Adrenal gland (tissue), 12 donors: ENCODE results near the gene KDM1A. TPM values are rescaled to one million over a fixed set of nuclear protein-coding genes. Genes with fewer than 3 reads are reported as not detected.

Experiments used
- DNase-seq, 7 donors: peaks; one replicate each; pipeline ENCODE4 v3.0.0-alpha.2; 2019 to 2020
- H3K27ac ChIP-seq, 5 donors: fragments of 200-600 bp; sonication (generic) in 4 of 5; 1 replicate in 3 of 5; 2 replicates in 2 of 5; pipeline versions ENCODE4 v1.5.1 to v1.8.0; 2016 to 2020; ENCODE audit warnings: mild to moderate bottlenecking in 1 of 5
- H3K27me3 ChIP-seq: fragments of 200-600 bp; 2 replicates; pipeline ENCODE4 v1.8.0; 2021
- H3K36me3 ChIP-seq, 2 donors: fragments of 200-600 bp; replicated peaks in 1 of 2; 1 replicate in 1 of 2; 2 replicates in 1 of 2; pipeline versions ENCODE4 v1.5.1 to v1.8.0; 2018 to 2022
- H3K4me1 ChIP-seq, 2 donors: fragments of 200-600 bp; replicated peaks in 1 of 2; 1 replicate in 1 of 2; 2 replicates in 1 of 2; pipeline versions ENCODE4 v1.5.1 to v1.8.0; 2018 to 2021
- H3K4me3 ChIP-seq, 4 donors: fragments of 200-600 bp; sonication (generic) in 3 of 4; one replicate each; pipeline ENCODE4 v1.5.1; 2016 to 2018
- H3K9me3 ChIP-seq, 3 donors: fragments of 200-600 bp; sonication (generic) in 1 of 3; replicated peaks in 1 of 3; 1 replicate in 2 of 3; 2 replicates in 1 of 3; pipeline versions ENCODE4 v1.5.1 to v1.8.0; 2016 to 2021
- POLR2A ChIP-seq, 2 donors: fragments of 450-650 bp; IDR thresholded peaks; one replicate each; pipeline ENCODE4 v1.6.1; 2017; ENCODE audit warnings: antibody characterized with exemption in 2 of 2, mild to moderate bottlenecking in 2 of 2, moderate library complexity in 1 of 2
- WGBS, 4 donors: extraction: QIAGEN DNeasy Blood & Tissue Kit in 2 of 4; methylation state at CpG; one replicate each; pipeline versions ENCODE4 v1.1.5 to v1.1.7; 2013 to 2017; 5-methylcytosine and 5-hydroxymethylcytosine counted together
- intact Hi-C, 2 donors: fragments of 100-400 bp; cut with DNase I; formaldehyde crosslinking; loops; one replicate each; pipeline versions ENCODE4 v1.14.1 to v1.15.0; 2022 to 2023
- polyA plus RNA-seq, 3 donors: library from polyadenylated mRNA; stranded (reverse); fragments of 200-250 nt in 2 of 3; fragments of 350-450 nt in 1 of 3; fragmentation: Illumina TruSeq in 1 of 3; extraction: RNeasy Lipid Tissue Mini Kit (QIAGEN cat#74804) in 1 of 3; gene quantifications; one replicate each; pipeline ENCODE4 v1.2.3, GENCODE V29; 2013 to 2014
- total RNA-seq, 9 donors: library from RNA; depleted of rRNA in 4 of 9; stranded (reverse); fragments of >200 nt in 4 of 9; fragments of 120-200 nt in 1 of 9; fragmentation: NEBNext Ultra II Directional in 1 of 9; extraction: Animal tissue kit (Norgen Biotek cat#: 25700) in 1 of 9; gene quantifications; one replicate each; pipeline versions ENCODE4 v1.1.0 to v1.2.4, GENCODE V29; 2013 to 2023
- TF ChIP-seq, protein P1 (sequence below), 6 experiments: fragments of 450-650 bp in 4 of 6; fragments of 200-600 bp in 2 of 6; sonication (generic) in 1 of 6; IDR thresholded peaks; 1 replicate in 5 of 6; 2 replicates in 1 of 6; pipeline versions ENCODE4 v1.5.1 to v1.8.0; 2016 to 2021; ENCODE audit warnings: antibody characterized with exemption in 6 of 6, mild to moderate bottlenecking in 2 of 6, moderate library complexity in 1 of 6
- donor health status: healthy with polysubstance abuse.
- donor health status: Bipolar disorder and iron deficiency.
- donor health status: DM: yes; HTN: yes; CAD: no.
- donor health status: DM: no; HTN: no; CAD: no.
- donor health status: DM: no; HTN: no; CAD: no.
- donor health status: DM: yes; HTN: yes; CAD: no.

Gene KDM1A
- total and polyA plus RNA-seq, 12 donors = 25.3 to 87.1 (median 57.8) TPM

- intact Hi-C loops = loop anchor here in 1 of 2 donors (10.0 kb wide), 1 partner anchor 75 kb away; no protein-coding TSS in a partner anchor
- Histone ChIP-seq H3K9me3 (no peaks in the 10 kb centered on the region), H3K27ac (peak overlapping the region; percentile 60 to 91 (median 90)), H3K4me3 (peak overlapping the region; percentile 79 to 99 (median 83)), H3K36me3 (no peaks in the 10 kb centered on the region), H3K27me3 (no peaks in the 10 kb centered on the region), H3K4me1 (peaks cover 15 to 23% of the 10 kb centered on the region in 2 donors)
- WGBS, 4 donors = 0% methylated on average over 11 to 42 of the region's 42 CpGs
- DNase-seq = peak; percentile 19 to 63 (median 33)
- peak in 1 of 2 donors; percentile 12 for TF ChIP-seq POLR2A (IDR thresholded peaks at IDR 0.05)
- TF ChIP-seq, protein P1, sequence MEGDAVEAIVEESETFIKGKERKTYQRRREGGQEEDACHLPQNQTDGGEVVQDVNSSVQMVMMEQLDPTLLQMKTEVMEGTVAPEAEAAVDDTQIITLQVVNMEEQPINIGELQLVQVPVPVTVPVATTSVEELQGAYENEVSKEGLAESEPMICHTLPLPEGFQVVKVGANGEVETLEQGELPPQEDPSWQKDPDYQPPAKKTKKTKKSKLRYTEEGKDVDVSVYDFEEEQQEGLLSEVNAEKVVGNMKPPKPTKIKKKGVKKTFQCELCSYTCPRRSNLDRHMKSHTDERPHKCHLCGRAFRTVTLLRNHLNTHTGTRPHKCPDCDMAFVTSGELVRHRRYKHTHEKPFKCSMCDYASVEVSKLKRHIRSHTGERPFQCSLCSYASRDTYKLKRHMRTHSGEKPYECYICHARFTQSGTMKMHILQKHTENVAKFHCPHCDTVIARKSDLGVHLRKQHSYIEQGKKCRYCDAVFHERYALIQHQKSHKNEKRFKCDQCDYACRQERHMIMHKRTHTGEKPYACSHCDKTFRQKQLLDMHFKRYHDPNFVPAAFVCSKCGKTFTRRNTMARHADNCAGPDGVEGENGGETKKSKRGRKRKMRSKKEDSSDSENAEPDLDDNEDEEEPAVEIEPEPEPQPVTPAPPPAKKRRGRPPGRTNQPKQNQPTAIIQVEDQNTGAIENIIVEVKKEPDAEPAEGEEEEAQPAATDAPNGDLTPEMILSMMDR (IDR thresholded peaks at IDR 0.05) = no peak
Observed at GRCh38 chr1:23019863-23020625, 776 bp downstream of the KDM1A start.

GRCh38 chr1:23020706-23021405 is 1.6 kb downstream of the KDM1A start:
- Histone ChIP-seq H3K4me1 (peaks cover 19 to 31% of the 10 kb centered on the region in 2 donors), H3K4me3 (peak overlapping the region in 2 of 4 donors; percentile 83), H3K9me3 (no peaks in the 10 kb centered on the region), H3K27me3 (no peaks in the 10 kb centered on the region), H3K27ac (peak overlapping the region in 2 of 5 donors; percentile 91), H3K36me3 (no peaks in the 10 kb centered on the region)
- no peak for DNase-seq
- 28 to 36% (median 32%) methylated on average over 7 of the region's 7 CpGs for WGBS, 4 donors
- TF ChIP-seq, protein P1 (IDR thresholded peaks at IDR 0.05) = no peak
- no peak for TF ChIP-seq POLR2A (IDR thresholded peaks at IDR 0.05)
- intact Hi-C loops = no loop called here

DNA sequence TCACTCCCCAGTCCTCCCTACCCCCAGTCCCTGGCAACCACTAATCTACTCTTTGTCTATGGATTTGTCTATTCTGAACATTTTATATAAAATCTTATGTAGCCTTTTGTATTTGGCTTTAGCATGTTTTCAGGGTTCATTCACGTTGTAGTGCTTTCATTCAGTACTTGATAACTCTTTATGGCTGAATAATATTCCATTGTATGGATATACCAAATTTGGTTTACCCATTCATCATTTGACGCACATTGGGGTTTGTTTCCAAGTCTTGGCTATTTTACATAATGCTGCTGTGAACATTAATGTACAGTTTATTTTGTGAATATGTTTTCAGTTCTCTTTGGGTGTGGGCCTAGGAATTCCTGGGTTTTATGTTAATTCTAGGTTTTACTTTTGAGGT is 2.6 kb downstream of the KDM1A start:
- TF ChIP-seq POLR2A (IDR thresholded peaks at IDR 0.05) = no peak
- TF ChIP-seq, protein P1 (IDR thresholded peaks at IDR 0.05) = no peak
- Histone ChIP-seq H3K36me3 (no peaks in the 10 kb centered on the region), H3K9me3 (no peaks in the 10 kb centered on the region), H3K27ac (no peak overlapping the region), H3K27me3 (no peaks in the 10 kb centered on the region), H3K4me1 (peaks cover 23 to 36% of the 10 kb centered on the region in 2 donors), H3K4me3 (no peak overlapping the region)
- DNase-seq = no peak
- intact Hi-C loops = no loop called here
- WGBS, 4 donors = 90 to 94% (median 94%) methylated on average over 2 of the region's 2 CpGs

GRCh38 chr1:23023174-23023845 is 4.0 kb downstream of the KDM1A start:
- Histone ChIP-seq H3K27ac (no peak overlapping the region), H3K27me3 (no peaks in the 10 kb centered on the region), H3K9me3 (no peaks in the 10 kb centered on the region), H3K36me3 (no peaks in the 10 kb centered on the region), H3K4me1 (peaks cover 23 to 40% of the 10 kb centered on the region in 2 donors), H3K4me3 (no peak overlapping the region)
- no peak for DNase-seq
- intact Hi-C loops = no loop called here
- TF ChIP-seq, protein P1 (IDR thresholded peaks at IDR 0.05) = no peak
- WGBS, 4 donors = 95 to 97% (median 95%) methylated on average over 5 of the region's 5 CpGs
